Fibroblast of peridontal ligament (primary cell): ENCODE data around the gene HERPUD2.

Source experiments
- DNase-seq: peaks from one replicate; pipeline ENCODE4 v3.0.0-alpha.2; 2010; ENCODE audit errors: extremely low read depth

Gene HERPUD2, protein sequence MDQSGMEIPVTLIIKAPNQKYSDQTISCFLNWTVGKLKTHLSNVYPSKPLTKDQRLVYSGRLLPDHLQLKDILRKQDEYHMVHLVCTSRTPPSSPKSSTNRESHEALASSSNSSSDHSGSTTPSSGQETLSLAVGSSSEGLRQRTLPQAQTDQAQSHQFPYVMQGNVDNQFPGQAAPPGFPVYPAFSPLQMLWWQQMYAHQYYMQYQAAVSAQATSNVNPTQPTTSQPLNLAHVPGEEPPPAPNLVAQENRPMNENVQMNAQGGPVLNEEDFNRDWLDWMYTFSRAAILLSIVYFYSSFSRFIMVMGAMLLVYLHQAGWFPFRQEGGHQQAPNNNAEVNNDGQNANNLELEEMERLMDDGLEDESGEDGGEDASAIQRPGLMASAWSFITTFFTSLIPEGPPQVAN

DNA sequence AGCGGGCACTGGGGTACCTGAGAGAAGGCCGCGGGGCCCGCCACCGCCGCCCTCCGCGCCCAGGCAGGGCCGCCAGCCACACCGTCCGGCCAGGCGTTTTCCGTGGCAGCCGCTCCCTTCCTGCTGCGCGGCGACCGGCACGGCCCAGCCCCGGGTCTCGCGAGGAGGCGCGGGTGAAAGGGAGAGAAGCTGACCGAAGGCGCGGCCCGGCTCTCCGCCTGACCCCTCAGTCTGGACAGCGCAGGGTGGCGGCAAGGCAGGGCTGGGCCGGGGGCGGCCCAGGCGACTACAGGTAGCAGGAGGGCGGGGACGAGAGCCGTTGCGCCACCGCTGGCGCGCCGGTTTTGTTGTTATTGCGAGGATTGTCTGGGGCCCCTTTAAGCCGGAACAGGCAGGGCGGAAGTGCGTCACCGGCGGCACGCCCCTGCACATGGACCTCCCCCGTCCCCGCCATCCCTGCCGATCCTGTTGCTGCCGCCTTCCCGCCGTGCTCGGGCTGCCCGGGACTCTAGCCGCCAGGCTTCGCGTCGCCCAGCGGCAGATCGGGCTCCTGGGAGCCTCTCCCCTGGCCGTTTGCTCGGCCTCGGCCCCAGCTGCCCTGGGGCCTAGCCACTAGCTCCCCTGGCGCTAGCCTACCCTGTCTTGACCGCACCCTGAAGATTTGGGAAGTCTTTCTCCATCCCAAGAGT is at the start of gene HERPUD2:
Gene HERPUD2, minus strand, starts transcription at position 352 of the 689 bp plus-strand sequence. CDS start 805 bp downstream, outside the sequence.
- DNase-seq, result peak; percentile 83

DNA sequence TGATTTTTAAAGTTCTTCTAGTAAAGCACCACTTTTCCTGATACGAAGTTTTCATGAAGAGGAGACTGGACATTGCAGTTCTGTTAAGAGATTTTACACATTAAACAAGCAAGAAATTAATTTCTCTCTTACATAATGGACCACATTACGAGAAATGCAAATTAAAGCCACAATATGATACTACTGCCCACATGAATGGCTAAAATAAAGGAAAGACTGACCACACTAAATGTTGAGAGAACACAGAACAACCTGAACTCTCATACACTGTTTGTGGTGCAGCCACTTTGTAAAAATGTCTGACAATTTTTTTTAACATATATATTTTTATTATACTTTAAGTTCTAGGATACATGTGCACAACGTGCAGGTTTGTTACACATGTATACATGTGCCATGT is 44.0 kb upstream of the HERPUD2 start:
- no peak for DNase-seq

DNA sequence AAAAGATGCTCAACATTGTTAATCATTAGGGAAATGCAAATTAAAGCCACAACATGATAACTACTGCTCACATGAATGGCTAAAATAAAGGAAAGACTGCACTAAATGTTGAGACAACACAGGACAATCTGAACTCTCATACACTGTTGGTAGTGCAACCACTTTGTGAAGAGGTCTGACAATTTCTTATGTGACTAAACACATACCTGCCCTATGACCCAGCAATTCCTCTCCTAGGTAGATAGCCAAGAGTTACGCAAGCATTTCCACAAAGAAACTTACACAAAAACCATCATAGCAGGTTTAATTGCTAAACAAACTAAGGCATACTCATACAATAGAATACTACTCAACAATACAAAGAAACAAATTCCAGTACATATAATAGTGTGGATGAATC is 41.8 kb upstream of the HERPUD2 start:
- DNase-seq, result no peak

DNA sequence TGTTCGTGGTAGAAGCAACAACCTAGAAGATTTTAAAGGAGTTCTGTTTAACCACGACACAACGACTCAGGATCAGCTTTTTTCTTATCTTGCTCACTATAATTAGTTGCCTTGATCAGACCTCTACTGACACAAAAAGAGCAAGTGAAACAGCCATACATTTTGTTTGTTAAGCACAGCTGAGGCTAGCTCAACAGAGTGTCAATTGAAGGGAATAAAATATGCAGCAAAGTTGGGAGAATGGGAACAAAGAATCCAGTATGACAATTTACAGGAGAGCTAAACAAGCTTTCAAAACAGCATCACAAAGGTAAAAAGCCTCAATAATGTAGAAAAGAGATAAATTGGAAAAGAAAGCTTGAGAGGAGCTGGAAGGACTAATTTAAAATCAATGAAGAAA is 40.5 kb upstream of the HERPUD2 start:
- no peak for DNase-seq

DNA sequence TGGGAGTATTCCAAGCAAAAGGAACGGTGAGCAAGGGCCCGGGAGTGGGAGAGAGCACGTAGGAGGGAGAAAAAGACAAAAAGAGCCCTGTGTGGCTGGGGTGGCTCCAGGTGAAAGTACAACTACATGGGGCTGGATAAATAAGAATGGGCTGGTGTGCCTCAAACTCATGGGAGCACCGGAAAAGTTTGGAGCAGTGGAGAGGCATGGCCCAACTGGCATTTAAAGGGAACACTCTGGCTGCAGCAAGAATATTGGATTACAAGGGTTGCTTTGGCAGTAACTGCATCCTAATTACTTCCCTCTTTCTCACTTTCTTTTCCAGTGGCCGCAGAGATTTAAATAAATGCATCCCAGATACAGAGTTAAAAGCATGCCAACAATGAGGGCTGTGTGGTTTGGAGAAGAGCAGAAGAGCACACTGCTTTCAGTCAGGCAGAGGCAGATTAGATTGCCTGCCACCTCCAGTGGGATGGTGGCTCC is 39.1 kb upstream of the HERPUD2 start:
- DNase-seq, result peak; percentile 61

DNA sequence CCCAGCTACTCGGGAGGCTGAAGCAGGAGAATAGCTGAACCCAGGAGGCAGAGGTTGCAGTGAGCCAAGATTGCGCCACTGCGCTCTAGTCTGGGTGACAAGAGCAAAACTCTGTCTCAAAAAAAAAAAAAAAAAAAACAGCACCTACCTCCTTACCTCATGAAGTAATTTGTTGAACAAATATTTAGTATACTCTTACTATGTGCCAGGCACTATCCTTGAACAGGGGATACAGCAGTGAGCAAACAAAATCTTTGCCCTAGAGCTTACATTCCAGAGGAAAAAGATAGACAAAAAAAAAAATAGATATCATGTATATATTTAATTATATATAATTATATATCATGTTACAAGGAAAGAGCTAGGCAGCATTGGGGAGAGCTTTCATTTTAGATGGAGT is 36.4 kb upstream of the HERPUD2 start:
- DNase-seq, result no peak

DNA sequence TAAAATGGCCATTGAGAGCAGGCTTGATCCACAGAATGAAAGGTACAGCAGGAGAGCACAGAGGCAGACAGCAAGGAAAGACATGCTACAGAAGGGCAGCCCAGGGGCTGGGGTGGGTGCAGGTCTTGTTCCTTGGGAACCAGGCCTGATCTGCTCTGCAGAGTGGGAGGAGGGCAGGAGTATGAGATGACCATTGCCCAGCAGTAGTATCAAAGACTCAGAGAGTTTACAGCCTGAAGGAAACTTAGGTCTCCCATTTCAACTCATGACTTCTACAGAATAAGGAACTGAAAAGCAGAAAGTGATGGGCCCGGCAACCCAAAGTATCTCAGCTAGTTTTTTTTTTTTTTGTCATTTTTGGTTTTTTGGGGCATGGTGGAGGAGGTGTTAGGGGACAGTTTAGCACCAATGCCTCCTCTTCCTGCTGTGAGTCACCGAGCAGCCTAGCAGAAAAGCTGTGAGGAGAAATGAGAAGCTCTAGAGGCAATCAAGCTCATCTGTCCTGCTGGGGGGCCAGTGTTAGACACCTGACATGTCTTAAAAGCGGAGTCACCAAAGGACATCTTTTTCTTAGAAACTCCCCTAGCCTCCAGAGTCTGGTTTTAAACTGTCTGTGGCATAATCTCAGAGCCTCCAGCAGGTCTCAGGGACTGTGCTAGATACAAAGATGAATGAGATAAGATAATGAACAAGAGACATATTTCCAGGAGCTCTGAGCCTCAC is 34.3 kb upstream of the HERPUD2 start:
- no peak for DNase-seq

DNA sequence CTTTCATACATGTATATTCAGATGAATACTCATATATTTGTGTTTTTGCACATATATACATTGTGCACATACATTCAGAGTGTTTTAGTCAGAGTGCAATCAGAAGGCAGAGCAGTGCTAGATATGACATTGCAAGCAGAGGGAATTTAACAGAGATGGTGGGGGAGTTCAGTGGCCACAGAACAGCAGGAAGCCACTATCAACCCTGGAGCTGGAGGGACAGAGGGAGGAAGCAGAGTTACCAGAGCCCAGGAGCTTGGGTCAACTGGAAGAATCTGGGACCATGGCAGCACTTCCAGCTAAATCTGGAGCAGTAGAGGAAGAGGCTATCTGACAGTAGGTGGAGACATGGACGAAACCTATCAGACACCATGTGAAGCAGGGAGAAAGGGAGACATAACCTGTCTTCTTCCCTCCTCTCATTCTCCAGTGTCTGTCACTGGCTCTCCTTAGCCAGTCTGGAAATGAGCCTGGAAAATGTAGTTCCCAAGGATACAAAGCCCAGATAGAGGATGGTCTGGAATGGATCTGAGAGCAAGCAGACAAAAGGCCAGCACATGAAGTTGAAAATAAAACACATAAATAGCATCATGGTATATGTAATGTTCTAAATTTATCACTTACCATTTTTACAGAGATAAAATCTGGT is 33.6 kb upstream of the HERPUD2 start:
- DNase-seq, result no peak

DNA sequence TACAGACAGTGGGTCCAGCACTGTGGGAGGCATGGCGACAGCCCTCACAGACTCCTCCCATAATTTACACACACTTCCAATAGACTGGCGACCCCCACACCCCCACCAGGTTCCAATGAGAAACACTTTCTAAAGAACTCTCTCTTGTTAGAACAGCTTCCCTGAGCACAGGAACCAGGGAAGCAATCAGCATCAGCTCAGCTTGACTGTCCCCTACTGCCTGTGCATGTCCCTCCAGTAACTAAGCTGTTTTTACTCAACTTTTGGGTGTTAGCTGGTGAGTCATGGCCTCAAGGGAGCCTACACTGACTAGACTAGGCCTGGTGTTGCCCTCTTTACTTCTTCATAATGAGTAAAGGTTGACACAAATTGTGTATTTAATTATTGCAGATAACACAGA is 32.6 kb upstream of the HERPUD2 start:
- DNase-seq, result no peak

DNA sequence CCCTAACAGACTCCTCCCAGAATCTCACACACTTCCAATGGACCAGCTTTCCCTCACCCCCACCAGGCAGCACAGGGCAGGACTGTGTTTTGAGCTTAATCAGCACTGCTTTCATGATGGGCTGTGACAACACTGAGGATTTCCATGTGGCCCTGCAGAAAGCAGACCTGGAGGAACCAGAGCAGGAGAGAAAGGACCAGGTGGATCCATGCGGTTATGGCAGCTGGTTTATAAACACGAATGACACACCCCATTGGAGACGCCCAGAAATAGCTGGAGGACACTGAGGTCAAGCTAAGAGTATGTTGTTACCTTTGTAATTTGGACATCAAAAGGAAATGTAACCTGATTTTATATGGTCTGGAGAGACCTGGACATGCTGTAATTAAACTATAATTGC is 31.7 kb upstream of the HERPUD2 start:
- DNase-seq, result no peak

DNA sequence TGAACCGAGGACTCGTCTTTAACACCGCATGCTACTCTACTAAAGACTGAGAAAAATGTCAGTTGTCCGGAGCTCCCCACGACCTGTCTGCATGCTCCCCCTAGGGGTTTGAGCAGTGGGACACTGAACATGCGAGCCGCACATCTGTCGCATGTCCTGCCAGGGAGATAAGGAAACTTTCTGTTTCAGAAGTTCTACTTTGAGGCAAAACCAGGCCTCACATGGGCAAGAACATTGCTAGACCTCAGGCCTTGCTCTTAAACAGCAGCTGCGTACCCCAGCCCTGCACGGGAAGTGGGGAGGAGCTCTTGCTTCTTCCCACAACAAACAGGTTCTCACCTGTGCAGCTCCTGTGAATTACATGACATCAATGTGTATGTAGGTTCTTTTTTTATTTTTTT is 30.3 kb upstream of the HERPUD2 start:
- DNase-seq, result no peak

DNA sequence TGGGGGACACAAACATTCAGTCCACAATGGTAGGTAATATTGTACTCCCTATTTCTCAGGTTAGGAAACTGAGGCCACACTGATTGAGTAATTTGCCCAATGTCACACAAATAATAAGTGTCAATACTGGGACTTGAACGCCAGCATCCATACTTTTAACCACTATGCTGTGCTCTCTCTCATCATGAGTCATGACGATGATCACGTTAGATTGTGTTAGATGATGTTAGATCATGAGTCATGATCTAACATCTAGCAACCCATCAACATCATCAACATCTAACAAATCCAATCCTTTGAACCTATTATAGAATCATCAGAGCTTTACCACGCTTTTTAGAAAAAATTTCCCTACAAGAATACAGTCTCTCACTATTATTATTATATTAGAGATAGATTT is 28.1 kb upstream of the HERPUD2 start:
- DNase-seq, result no peak

DNA sequence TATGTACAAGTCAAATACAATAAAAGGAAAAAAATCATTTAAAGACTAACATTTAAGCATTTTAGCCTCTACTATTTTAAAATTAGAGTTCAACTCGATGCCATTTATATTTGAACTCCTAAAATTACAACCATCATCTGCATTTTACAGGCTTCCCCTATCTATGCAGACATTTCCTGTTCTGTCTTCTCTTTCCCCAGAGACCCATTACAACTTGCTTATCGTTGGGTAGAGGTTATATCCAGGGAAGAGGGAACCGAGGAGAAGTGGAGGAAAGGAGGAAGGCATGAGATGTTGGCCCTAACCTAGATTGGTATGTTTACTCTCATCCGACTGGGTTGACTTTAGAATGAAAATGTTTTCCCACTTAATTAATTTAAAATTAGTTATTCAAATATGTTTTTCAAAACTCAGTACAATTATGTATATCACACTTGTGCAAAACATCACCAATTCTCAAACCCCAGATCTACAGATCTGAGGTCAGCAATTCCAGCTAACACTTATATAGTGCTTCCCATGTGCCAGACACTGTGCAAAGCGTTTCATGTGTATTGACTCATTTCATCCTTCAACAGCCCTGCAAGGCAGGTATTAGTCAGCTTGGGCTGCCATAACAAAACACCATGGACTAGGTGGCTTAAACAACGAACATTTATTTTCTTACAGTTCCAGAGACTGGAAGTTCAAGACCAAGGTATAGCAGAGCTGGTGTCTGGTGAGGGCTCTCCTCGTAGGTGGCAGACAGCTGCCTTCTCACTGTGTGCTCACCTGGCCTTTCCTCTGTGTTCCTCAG is 27.3 kb upstream of the HERPUD2 start:
- no peak for DNase-seq

DNA sequence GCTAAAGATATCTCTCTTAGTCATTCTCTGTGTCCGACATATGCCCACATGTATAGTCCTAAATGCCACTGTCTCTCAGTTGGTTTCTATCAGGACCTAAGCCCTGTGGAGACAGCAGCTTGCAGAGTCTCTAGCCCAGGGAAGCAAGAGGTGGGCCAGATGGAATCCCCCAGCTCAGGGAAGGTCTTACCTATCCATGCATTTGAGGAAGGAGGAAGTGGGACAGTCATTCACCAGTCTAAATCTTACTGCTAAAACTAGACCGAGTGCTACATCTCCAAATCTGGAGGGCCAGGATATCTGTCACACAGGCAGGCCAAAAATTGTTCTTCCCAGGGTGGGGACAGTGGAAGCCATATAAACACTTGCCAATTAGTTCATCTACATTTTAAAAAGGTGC is 26.4 kb upstream of the HERPUD2 start:
- no peak for DNase-seq

DNA sequence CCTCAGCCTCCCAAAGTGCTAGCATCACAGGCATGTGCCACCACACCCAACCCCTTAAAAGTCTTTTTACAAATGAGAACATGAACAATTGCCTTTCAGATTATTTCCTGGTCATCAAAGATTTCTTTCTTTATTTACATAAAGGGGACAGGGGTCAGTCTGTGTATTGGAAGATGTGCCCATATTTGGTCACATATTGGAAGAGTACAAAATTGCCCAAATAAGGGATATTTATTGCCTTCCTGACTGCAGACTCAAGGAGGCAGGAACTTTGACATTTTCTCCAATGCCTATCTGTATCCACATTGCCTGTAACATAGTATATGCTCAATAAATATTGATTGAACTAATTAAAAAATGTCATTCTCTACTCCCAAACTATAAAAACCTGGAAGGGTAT is 25.9 kb upstream of the HERPUD2 start:
- no peak for DNase-seq

DNA sequence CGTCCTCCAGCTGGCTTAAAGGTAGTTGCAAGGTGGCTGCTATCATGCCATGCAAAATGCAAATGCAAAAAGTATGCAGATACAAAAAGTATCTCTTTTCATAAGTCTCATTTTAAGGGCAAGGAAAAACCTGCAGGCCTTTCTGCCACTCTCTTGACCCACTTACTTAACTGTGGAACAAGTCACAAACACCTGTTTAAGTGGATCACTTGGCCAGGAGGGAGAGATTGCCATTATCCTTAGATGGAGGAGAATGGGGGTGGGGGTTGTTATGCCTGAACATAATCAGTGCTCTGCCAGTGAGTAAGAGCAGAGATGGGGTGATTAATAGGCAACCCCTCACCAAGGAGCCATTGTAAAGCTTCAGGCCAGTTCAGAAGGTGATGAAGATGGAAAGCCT is 25.1 kb upstream of the HERPUD2 start:
- no peak for DNase-seq

DNA sequence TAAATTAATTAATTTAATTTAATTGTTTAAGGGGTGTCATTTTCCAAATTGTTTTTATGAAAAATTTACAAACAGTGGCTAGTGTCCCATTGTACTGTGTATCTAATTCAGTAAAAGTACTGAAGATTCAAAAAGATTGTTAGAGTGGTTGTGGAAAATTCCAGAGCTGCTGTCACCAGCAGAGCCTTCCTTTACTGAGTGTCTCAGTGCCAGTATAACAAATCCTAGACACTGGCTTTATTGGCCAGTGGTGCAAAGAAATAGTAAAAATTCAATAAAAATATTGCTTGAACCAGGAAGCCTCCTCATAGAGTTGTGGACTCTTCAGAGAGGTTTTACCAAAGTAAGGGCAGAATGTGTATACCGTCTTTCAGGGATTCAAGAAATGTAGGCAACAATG is 23.1 kb upstream of the HERPUD2 start:
- no peak for DNase-seq

DNA sequence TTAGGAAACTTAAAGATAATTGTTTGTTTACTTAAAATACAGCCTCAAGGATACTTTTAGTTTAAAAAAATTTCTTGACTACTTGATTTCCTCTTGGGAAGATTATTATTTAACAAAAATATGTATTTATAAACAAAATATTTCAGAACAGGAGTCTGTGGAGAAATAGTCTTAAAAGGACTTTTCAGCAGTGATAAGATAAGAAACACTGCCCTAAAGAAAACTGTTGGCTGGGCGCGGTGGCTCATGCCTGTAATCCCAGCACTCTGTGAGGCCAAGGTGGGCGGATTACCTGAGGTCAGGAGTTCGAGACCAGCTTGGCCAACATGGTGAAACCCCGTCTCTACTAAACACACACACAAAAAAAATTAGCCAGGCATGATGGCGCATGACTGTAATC is 22.6 kb upstream of the HERPUD2 start:
- no peak for DNase-seq

DNA sequence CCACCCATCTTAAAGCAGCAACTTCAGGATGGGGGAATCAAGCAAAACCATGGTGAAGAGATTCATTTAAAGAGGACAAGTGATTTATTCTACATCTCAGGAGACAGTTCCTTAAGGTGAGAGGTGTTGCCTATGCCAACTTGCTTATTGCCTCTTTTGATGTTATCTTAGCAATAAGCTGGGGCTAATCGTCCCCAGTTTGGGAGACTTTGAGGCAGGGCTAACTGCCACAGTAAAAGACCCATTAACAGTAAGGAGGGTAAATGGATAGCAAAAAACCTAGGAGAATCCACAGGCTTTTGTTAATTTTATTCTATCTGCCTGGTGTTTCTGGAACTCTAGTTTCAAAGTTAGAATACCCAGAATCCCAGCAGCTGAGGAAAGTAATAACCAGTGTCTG is 22.1 kb upstream of the HERPUD2 start:
- no peak for DNase-seq

DNA sequence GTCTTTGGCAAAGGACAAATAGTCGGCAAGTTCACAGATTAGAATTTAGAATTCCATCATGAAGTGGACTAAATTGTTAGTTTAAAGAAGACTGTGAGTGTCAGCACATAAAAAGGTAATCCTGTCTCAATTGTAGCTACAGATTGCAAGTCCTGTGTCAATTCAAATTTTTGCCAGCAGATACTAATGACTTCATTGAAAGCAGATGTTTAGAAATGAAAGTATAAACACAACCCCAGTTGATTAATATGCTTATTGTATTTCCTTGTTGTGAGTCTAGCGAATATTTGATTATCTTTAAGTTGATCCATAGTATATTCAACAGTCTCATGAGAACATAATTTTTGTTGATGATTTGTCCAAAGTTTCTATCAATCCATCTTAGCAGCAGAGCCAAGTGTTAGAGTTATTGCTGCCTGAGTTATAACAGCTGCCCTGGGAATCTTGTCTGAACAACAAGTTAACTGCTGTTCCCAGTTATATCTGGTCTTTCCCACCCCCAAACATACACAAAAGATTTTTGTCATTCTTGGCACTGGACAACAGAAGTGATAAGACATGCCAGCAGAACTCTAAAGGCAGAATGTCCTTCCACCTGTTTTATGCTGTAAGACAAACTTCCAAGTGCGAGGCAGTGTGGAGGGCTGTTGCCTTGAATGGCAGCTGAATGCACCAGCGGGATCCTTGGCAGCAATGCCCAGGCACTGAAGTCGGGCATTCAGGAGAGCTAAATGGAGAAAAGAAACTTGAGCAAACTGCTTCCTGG is 21.3 kb upstream of the HERPUD2 start:
- peak; percentile 34 for DNase-seq

DNA sequence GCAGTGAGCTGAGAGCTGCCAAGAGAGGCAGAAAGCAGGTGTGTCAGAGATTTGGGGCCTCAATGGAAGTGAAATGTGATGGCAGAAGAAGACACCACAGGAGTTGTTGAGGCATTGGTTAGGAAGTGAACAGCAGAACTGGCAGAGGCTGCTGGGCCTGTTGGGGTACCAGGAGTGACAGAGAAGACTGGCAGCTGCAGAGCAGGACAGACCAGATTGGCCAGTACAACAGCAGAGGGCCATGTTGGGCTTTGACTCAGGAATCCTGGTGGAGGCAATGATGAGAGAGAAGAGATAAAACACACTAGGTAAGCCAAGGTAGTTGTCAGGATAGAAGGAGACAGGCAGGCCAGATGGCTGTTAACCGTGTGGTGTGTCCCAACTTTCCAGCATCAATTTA is 19.9 kb upstream of the HERPUD2 start:
- no peak for DNase-seq
